GM12892 (cell line): ENCODE results near the gene KLRC4.
"Not testable (repeated sequence)": the region's sequence is repeated elsewhere in the genome, so short reads cannot be mapped to it uniquely, and the experiment has no call there.

Experiments
- POLR2A ChIP-seq: IDR thresholded peaks from 2 replicates; pipeline ENCODE4 v1.6.1; 2011; ENCODE audit warnings: low read depth, low read length, control low read depth
- POLR2AphosphoS5 ChIP-seq: IDR thresholded peaks from 2 replicates; pipeline ENCODE4 v1.6.1; 2011; ENCODE audit warnings: low read depth, low read length, control low read depth
- TAF1 ChIP-seq: IDR thresholded peaks from 2 replicates; pipeline ENCODE4 v1.6.1; 2011; ENCODE audit warnings: low read depth, mild to moderate bottlenecking, control low read depth, low read length, borderline replicate concordance

- not testable (repeated sequence) for TF ChIP-seq POLR2A, POLR2AphosphoS5, TAF1
These were observed 41.8 kb downstream of the KLRC4 start for GRCh38 chr12:10367714-10368113.
